ENCODE data around the gene NUMA1.

The NUMA1 gene

DNA sequence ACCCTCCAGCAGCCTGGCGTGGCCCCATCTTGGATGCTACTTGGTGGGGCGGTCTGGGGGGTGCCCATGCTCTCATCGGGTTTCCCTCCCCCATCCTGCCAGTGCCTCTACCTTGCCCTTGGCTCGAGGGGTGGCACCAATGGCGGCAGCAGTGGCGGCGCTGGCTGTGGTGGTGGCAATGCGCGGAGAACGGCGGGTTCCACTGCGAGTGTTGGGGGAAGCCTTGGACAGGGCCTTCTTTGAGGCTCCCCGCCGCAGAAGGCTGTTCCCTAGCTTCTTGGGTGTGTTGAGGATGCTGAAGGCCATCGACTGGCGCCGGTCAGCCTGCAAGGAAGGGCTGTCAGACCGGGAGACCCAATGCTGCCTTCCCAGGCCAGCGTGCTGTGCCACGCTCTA, 76.6 kb downstream of the NUMA1 start:
- TF ChIP-seq CTCF (conservative IDR thresholded peaks at IDR 0.05; ENCODE audit: low read depth, low read length) = no peak
- no peak for DNase-seq (ENCODE audit: low read depth)
- no peak overlapping the region for H3K4me3 ChIP-seq (ENCODE audit: low read length)

GRCh38 chr11:72002841-72003775, 77.2 kb downstream of the NUMA1 start:
- DNase-seq (ENCODE audit: low read depth) = no peak
- H3K4me3 ChIP-seq (ENCODE audit: low read length) = no peak overlapping the region
- TF ChIP-seq CTCF (conservative IDR thresholded peaks at IDR 0.05; ENCODE audit: low read depth, low read length) = no peak

GRCh38 chr11:72001834-72002591, 78.3 kb downstream of the NUMA1 start:
- no peak for TF ChIP-seq CTCF (conservative IDR thresholded peaks at IDR 0.05; ENCODE audit: low read depth, low read length)
- no peak overlapping the region for H3K4me3 ChIP-seq (ENCODE audit: low read length)
- no peak for DNase-seq (ENCODE audit: low read depth)

DNA sequence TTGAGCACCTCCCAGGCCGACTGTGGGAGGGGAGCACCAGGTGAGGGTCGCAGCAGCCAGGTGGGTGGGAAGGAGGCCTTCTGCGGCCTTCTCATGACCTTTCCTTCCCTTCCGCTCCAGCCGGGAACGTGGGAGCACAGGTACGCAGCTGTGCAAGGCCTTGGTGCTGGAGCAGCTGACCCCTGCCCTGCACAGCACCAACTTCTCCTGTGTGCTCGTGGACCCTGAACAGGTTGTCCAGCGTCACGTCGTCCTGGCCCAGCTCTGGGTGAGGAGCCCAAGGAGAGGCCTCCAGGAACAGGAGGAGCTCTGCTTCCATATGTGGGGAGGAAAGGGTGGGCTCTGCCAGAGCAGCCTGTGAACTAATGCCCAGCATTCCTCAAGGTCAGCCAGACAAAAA, 79.1 kb downstream of the NUMA1 start:
- H3K4me3 ChIP-seq (ENCODE audit: low read length) = no peak overlapping the region
- no peak for DNase-seq (ENCODE audit: low read depth)
- TF ChIP-seq CTCF (conservative IDR thresholded peaks at IDR 0.05; ENCODE audit: low read depth, low read length) = no peak

DNA sequence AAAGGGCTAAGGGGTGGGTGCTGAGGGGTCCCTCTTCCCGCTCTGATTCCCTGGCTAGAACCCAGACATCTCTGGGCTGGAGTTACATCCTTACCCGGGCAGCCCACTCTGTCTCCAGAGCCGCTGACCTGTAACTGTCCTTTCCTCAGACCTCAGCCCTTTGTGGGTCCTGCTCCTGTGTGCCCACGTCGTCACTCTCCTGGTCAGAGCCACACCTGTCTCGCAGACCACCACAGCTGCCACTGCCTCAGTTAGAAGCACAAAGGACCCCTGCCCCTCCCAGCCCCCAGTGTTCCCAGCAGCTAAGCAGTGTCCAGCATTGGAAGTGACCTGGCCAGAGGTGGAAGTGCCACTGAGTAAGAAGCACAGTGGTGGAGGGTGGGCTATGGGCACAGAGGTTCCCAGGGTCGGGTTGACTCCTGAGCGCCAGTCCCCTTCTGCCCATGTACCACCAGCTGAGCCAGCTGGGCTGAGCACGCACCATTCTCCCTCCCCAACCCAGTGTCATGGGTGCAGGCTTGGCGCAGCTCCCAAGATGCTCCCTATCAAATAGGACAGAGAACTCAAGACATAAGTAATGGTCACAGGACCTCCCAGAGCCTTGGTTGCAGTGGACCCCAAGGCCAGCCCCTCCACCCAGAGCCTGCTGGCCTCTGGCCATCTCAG, 80.0 kb downstream of the NUMA1 start:
- no peak overlapping the region for H3K4me3 ChIP-seq (ENCODE audit: low read length)
- TF ChIP-seq CTCF (conservative IDR thresholded peaks at IDR 0.05; ENCODE audit: low read depth, low read length) = no peak

DNA sequence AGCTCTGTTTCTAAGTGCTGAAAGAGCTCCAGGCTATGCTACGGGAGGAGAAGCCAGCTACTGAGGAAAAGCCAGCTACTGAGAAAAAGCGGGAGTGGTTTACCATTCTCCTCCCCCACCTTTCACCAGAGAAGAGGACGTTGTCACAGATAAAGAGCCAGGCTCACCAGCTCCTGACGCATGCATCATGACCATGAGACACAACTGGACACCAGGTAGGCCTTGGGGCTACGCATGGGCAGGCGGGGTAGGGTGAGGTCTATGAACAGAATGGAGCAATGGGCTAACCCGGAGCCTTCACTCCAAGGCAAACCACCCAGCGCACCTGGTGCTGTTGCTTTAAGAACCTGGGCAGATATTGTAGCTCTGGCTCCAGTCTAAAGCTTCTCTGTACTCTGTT, 80.5 kb downstream of the NUMA1 start:
- DNase-seq (ENCODE audit: low read depth) = no peak
- no peak for TF ChIP-seq CTCF (conservative IDR thresholded peaks at IDR 0.05; ENCODE audit: low read depth, low read length)
- no peak overlapping the region for H3K4me3 ChIP-seq (ENCODE audit: low read length)

More for the DNA sequence above, 80.0 kb downstream of the NUMA1 start:
- no peak for DNase-seq (ENCODE audit: low read depth)
